Neural cell (in vitro differentiated cells): ENCODE measurements around the gene SNAP25. TPM values are rescaled to one million over a fixed set of nuclear protein-coding genes. Genes with fewer than 3 reads are reported as not detected.

Experiments used
- H2AFZ ChIP-seq: fragments of 200-600, 300-800 bp; sonication (generic), shearing (Covaris generic); 2 replicates; pipeline ENCODE4 v1.6.0; 2014; ENCODE audit warnings: low read depth, mild to moderate bottlenecking, antibody characterized with exemption, low read length, moderate library complexity
- H3F3A ChIP-seq: fragments of 200-600 bp; shearing (Covaris generic); 2 replicates; pipeline ENCODE4 v1.6.1; 2016; ENCODE audit warnings: mild to moderate bottlenecking, moderate library complexity, mixed read lengths, antibody characterized with exemption, low read length; ENCODE audit not compliant: insufficient read depth, poor library complexity, severe bottlenecking
- H3K27ac ChIP-seq: fragments of 200-600, 300-800 bp; sonication (generic), shearing (Covaris generic); 2 replicates; pipeline ENCODE4 v1.5.1; 2014; ENCODE audit warnings: mild to moderate bottlenecking, low read length, moderate library complexity
- H3K27me3 ChIP-seq: fragments of 300-800, 200-600 bp; sonication (generic), shearing (Covaris generic); 2 replicates; pipeline ENCODE4 v1.6.0; 2014; ENCODE audit warnings: mild to moderate bottlenecking, low read depth, low read length, moderate library complexity; ENCODE audit not compliant: insufficient read depth
- H3K36me3 ChIP-seq: fragments of 300-800, 200-600 bp; sonication (generic), shearing (Covaris generic); 2 replicates; pipeline ENCODE4 v1.5.1; 2014; ENCODE audit warnings: mild to moderate bottlenecking, antibody characterized with exemption, low read length, moderate library complexity; ENCODE audit not compliant: insufficient read depth
- H3K4me2 ChIP-seq: fragments of 300-800, 200-600 bp; sonication (generic), shearing (Covaris generic); 2 replicates; pipeline ENCODE4 v1.6.0; 2014; ENCODE audit warnings: mild to moderate bottlenecking, low read length
- H3K4me3 ChIP-seq: fragments of 300-800, 200-600 bp; sonication (generic), shearing (Covaris generic); 2 replicates; pipeline ENCODE4 v1.5.1; 2014; ENCODE audit warnings: mild to moderate bottlenecking, low read length, moderate library complexity
- H3K79me2 ChIP-seq: fragments of 200-600 bp; shearing (Covaris generic); replicated peaks from 2 replicates; pipeline ENCODE4 v1.6.0; 2014; ENCODE audit warnings: mild to moderate bottlenecking, low read length, moderate library complexity; ENCODE audit not compliant: insufficient read depth
- H3K9ac ChIP-seq: fragments of 300-800, 200-600 bp; sonication (generic), shearing (Covaris generic); 2 replicates; pipeline ENCODE4 v1.6.1; 2016; ENCODE audit warnings: mild to moderate bottlenecking, low read length, mixed read lengths
- H3K9me2 ChIP-seq: fragments of 200-600 bp; shearing (Covaris generic); 2 replicates; pipeline ENCODE4 v1.6.1; 2016; ENCODE audit warnings: mild to moderate bottlenecking, low read length, mixed read lengths; ENCODE audit not compliant: insufficient read depth
- H3K9me3 ChIP-seq: fragments of 200-600, 300-800 bp; sonication (generic), shearing (Covaris generic); 2 replicates; pipeline ENCODE4 v1.6.1; 2016; ENCODE audit warnings: mild to moderate bottlenecking, mixed run types, low read length, moderate library complexity, mixed read lengths
- H4K20me1 ChIP-seq: fragments of 200-600 bp; shearing (Covaris generic); 2 replicates; pipeline ENCODE4 v1.6.1; 2016; ENCODE audit warnings: mild to moderate bottlenecking, mixed run types; ENCODE audit not compliant: insufficient read depth
- EP300 ChIP-seq: fragments of 450-650 bp; conservative IDR thresholded peaks from 2 replicates; pipeline ENCODE4 v1.6.1; 2014; ENCODE audit warnings: antibody characterized with exemption, mild to moderate bottlenecking, moderate library complexity; ENCODE audit not compliant: poor library complexity, severe bottlenecking
- EZH2 ChIP-seq: fragments of 200-600, 300-800 bp; shearing (Covaris generic), sonication (generic); IDR thresholded peaks from 2 replicates; pipeline ENCODE4 v1.6.1; 2014; ENCODE audit warnings: antibody characterized with exemption, low read length, borderline replicate concordance, mild to moderate bottlenecking; ENCODE audit not compliant: insufficient read depth, poor library complexity, severe bottlenecking
- MXI1 ChIP-seq: fragments of 450-650 bp; conservative IDR thresholded peaks from 2 replicates; pipeline ENCODE4 v1.6.1; 2014; ENCODE audit warnings: antibody characterized with exemption, mild to moderate bottlenecking; ENCODE audit not compliant: poor library complexity, severe bottlenecking
- POLR2AphosphoS5 ChIP-seq: IDR thresholded peaks from 2 replicates; pipeline ENCODE4 v1.6.1; 2012
- RAD21 ChIP-seq: fragments of 450-650 bp; conservative IDR thresholded peaks from 2 replicates; pipeline ENCODE4 v1.6.1; 2014; ENCODE audit warnings: antibody characterized with exemption, mild to moderate bottlenecking, moderate library complexity
- SMC3 ChIP-seq: fragments of 450-650 bp; conservative IDR thresholded peaks from 2 replicates; pipeline ENCODE4 v1.6.1; 2014; ENCODE audit warnings: antibody characterized with exemption, mild to moderate bottlenecking, moderate library complexity; ENCODE audit not compliant: poor library complexity
- TAF1 ChIP-seq: IDR thresholded peaks from 2 replicates; pipeline ENCODE4 v1.6.1; 2012; ENCODE audit warnings: low read depth
- polyA plus RNA-seq: library from polyadenylated mRNA; depleted of rRNA; stranded (reverse); fragments of >200 nt; gene quantifications from 2 replicates; pipeline ENCODE4 v1.2.3, GENCODE V29; 2014
- TF ChIP-seq, protein P1 (sequence below): IDR thresholded peaks from 2 replicates; pipeline ENCODE4 v1.6.1; 2012; ENCODE audit warnings: borderline replicate concordance
- TF ChIP-seq, protein P2 (sequence below): fragments of 450-650 bp; IDR thresholded peaks from 2 replicates; pipeline ENCODE4 v1.5.1; 2014; ENCODE audit warnings: antibody characterized with exemption, mild to moderate bottlenecking, moderate library complexity; ENCODE audit not compliant: poor library complexity, severe bottlenecking

Gene SNAP25
- polyA plus RNA-seq, 1 donor from 2014 or later = 139 TPM

- Histone ChIP-seq H3K4me3 (no peak overlapping the region), H3K9me3 (no peaks in the 10 kb centered on the region), H3K9ac (no peak overlapping the region), H3K4me2 (no peak overlapping the region), H2AFZ (no peak overlapping the region), H3K27ac (no peak overlapping the region), H3K27me3 (no peaks in the 10 kb centered on the region), H3K79me2 (no peaks in the 10 kb centered on the region), H3F3A (no peaks in the 10 kb centered on the region), H3K9me2 (no peaks in the 10 kb centered on the region), H4K20me1 (no peaks in the 10 kb centered on the region), H3K36me3 (peaks cover 3% of the 10 kb centered on the region)
- TF ChIP-seq TAF1 = no peak
- no peak for TF ChIP-seq EP300
- TF ChIP-seq, protein P1, sequence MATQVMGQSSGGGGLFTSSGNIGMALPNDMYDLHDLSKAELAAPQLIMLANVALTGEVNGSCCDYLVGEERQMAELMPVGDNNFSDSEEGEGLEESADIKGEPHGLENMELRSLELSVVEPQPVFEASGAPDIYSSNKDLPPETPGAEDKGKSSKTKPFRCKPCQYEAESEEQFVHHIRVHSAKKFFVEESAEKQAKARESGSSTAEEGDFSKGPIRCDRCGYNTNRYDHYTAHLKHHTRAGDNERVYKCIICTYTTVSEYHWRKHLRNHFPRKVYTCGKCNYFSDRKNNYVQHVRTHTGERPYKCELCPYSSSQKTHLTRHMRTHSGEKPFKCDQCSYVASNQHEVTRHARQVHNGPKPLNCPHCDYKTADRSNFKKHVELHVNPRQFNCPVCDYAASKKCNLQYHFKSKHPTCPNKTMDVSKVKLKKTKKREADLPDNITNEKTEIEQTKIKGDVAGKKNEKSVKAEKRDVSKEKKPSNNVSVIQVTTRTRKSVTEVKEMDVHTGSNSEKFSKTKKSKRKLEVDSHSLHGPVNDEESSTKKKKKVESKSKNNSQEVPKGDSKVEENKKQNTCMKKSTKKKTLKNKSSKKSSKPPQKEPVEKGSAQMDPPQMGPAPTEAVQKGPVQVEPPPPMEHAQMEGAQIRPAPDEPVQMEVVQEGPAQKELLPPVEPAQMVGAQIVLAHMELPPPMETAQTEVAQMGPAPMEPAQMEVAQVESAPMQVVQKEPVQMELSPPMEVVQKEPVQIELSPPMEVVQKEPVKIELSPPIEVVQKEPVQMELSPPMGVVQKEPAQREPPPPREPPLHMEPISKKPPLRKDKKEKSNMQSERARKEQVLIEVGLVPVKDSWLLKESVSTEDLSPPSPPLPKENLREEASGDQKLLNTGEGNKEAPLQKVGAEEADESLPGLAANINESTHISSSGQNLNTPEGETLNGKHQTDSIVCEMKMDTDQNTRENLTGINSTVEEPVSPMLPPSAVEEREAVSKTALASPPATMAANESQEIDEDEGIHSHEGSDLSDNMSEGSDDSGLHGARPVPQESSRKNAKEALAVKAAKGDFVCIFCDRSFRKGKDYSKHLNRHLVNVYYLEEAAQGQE = no peak
- TF ChIP-seq, protein P2, sequence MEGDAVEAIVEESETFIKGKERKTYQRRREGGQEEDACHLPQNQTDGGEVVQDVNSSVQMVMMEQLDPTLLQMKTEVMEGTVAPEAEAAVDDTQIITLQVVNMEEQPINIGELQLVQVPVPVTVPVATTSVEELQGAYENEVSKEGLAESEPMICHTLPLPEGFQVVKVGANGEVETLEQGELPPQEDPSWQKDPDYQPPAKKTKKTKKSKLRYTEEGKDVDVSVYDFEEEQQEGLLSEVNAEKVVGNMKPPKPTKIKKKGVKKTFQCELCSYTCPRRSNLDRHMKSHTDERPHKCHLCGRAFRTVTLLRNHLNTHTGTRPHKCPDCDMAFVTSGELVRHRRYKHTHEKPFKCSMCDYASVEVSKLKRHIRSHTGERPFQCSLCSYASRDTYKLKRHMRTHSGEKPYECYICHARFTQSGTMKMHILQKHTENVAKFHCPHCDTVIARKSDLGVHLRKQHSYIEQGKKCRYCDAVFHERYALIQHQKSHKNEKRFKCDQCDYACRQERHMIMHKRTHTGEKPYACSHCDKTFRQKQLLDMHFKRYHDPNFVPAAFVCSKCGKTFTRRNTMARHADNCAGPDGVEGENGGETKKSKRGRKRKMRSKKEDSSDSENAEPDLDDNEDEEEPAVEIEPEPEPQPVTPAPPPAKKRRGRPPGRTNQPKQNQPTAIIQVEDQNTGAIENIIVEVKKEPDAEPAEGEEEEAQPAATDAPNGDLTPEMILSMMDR = no peak
- no peak for TF ChIP-seq EZH2
- TF ChIP-seq MXI1 = no peak
- no peak for TF ChIP-seq RAD21
- no peak for TF ChIP-seq POLR2AphosphoS5
- no peak for TF ChIP-seq SMC3
These were observed 43.1 kb downstream of the SNAP25 start for GRCh38 chr20:10261702-10262101.

DNA sequence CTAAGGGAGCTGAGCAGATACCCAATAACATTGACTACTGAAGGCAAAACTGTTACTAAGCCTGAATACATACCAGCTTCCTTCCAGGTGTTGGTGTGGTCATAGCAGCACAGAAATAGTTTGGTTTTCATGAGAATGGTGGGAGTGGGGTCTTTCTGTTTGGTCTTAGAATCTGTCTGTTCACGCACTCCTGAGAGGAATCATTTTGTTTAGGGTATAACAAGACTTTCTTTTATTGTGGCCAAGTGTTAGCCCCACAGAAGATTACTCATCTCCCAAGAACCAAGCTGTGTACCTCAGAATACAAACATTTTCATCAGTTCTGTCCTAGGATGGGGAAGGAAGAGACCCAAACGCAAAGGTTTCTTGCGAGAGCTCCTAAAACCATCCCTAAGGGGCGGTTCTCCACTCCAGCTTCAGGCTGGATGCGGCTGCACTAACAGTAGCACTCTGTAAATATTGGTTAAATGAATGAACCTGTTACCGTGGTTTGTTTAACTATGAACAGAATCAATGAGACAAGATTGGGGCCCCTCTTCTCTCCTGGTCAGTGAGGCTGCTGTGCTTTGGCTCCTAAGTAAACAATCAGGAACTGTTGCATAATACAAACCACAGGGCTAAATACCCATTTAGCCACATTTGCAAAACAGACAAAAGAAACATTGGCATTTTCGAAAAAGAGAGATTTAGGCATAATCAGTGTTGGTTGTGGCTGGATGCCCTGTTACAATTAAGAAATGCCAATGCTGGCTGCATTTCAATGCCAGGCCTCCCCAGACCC, 44.9 kb downstream of the SNAP25 start:
- TF ChIP-seq EZH2 = no peak
- Histone ChIP-seq H3K4me3 (no peak overlapping the region), H3K9me3 (no peaks in the 10 kb centered on the region), H3K9me2 (no peaks in the 10 kb centered on the region), H3K27me3 (no peaks in the 10 kb centered on the region), H3K9ac (no peak overlapping the region), H3F3A (no peaks in the 10 kb centered on the region), H3K36me3 (peaks cover 3% of the 10 kb centered on the region), H3K4me2 (no peak overlapping the region), H3K79me2 (no peaks in the 10 kb centered on the region), H3K27ac (no peak overlapping the region), H4K20me1 (no peaks in the 10 kb centered on the region), H2AFZ (no peak overlapping the region)
